Measurements from ENCODE around the gene CDH13. TPM values are rescaled to one million over a fixed set of nuclear protein-coding genes. Genes with fewer than 3 reads are reported as not detected.

Gene CDH13
- total and polyA plus RNA-seq, 9 of the 15 experiments (the other 6 are each of a cell fraction or from before 2014, with no cell fraction given), result 0.03 TPM; not detected in 8

DNA sequence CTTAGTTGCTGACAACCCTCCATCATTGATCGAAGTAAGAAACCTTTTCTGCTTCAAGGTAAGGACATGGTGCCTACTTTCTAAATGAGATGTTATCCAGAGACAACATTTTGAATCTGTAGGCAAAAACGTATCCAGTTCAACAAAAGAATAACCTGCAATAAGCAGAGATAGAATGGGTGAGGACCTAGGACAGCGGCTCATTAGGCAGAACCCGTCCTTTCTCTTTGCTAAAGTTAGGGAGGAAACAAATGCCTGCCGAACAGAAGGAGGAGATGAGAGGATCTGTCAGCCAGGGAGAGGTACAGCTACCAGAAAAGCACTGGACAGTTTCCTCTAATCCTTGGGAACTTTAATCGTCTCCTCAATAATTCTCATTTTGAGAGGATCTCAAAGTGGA, 183.3 kb downstream of the CDH13 start:
- ChIA-PET CTCF (ENCODE audit: low intra/inter-chr PET ratio) (no interaction called here), POLR2A (no interaction called here)
- no peaks in the 10 kb centered on the region for H3K9me1 ChIP-seq (ENCODE audit: control insufficient read depth, insufficient read depth, low read length)
- H3K79me2 ChIP-seq (ENCODE audit: control insufficient read depth, insufficient read depth, low read length), result no peaks in the 10 kb centered on the region
- no TSS peak for BruUV-seq (replicated peaks)
- FAIRE-seq, result no peak
- no peak for DNase-seq (ENCODE audit: extremely low read depth in 1 of 4, low spot score in 3 of 4)
- H3K27ac ChIP-seq (ENCODE audit: extremely low read depth, low read depth, low read length), result no peak overlapping the region
- WGBS (ENCODE audit: insufficient coverage, low coverage, missing lambda C conversion rate), result 2% methylated on average over 6 of the region's 6 CpGs
- H3K36me3 ChIP-seq (ENCODE audit: control insufficient read depth, insufficient read depth, low read length), result no peaks in the 10 kb centered on the region
- no peak overlapping the region for H3K9ac ChIP-seq (ENCODE audit: insufficient read depth in 1 of 2, low read depth in 2 of 2, low read length in 2 of 2)
- no peaks in the 10 kb centered on the region for H3K4me1 ChIP-seq (replicated peaks in 1 of 2; ENCODE audit: control insufficient read depth in 2 of 2, insufficient read depth in 2 of 2, low read length in 2 of 2)
- H2AFZ ChIP-seq (ENCODE audit: low read depth, low read length), result no peak overlapping the region
- H3K27me3 ChIP-seq (ENCODE audit: control insufficient read depth in 2 of 2, insufficient read depth in 2 of 2, low read length in 2 of 2), result no peaks in the 10 kb centered on the region
- H3K4me2 ChIP-seq (ENCODE audit: insufficient read depth, low read length), result no peak overlapping the region
- ATAC-seq, result no peak
- no peak overlapping the region for H3K4me3 ChIP-seq
- no peak for TF ChIP-seq ARID2 (IDR thresholded peaks at IDR 0.05)
- no peak for TF ChIP-seq HMGXB4 (CRISPR knock-in tag; IDR thresholded peaks at IDR 0.05)
- TF ChIP-seq NR4A1 (CRISPR knock-in tag; IDR thresholded peaks at IDR 0.05), result no peak
- no peak for TF ChIP-seq NR4A1 (tag; IDR thresholded peaks at IDR 0.05)
- no peak for TF ChIP-seq MEIS2 (IDR thresholded peaks at IDR 0.05; ENCODE audit: partially characterized antibody)
- intact Hi-C loops (cut with micrococcal nuclease) (no loop called here), in situ Hi-C loops (cut with MboI) (no loop called here)
- no peaks in the 10 kb centered on the region for H3K9me3 ChIP-seq (replicated peaks; ENCODE audit: control insufficient read depth, insufficient read depth, low read depth, low read length)
- H4K20me1 ChIP-seq (replicated peaks; ENCODE audit: control insufficient read depth, insufficient read depth, low read length), result no peaks in the 10 kb centered on the region

GRCh38 chr16:82814059-82814458, 187.3 kb downstream of the CDH13 start:
- BruUV-seq (replicated peaks), result no TSS peak
- 0% methylated on average over 3 of the region's 3 CpGs for WGBS (ENCODE audit: insufficient coverage, low coverage, missing lambda C conversion rate)

More at GRCh38 chr16:82814059-82814458, 187.3 kb downstream of the CDH13 start:
- TF ChIP-seq, protein P1, sequence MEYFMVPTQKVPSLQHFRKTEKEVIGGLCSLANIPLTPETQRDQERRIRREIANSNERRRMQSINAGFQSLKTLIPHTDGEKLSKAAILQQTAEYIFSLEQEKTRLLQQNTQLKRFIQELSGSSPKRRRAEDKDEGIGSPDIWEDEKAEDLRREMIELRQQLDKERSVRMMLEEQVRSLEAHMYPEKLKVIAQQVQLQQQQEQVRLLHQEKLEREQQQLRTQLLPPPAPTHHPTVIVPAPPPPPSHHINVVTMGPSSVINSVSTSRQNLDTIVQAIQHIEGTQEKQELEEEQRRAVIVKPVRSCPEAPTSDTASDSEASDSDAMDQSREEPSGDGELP (CRISPR knock-in tag; IDR thresholded peaks at IDR 0.05; ENCODE audit: borderline replicate concordance), result no peak
- TF ChIP-seq OTX1 (CRISPR knock-in tag; IDR thresholded peaks at IDR 0.05) (no peak), FOXK1 (CRISPR knock-in tag; IDR thresholded peaks at IDR 0.05; ENCODE audit: borderline replicate concordance) (no peak), GATAD2B (IDR thresholded peaks at IDR 0.05; ENCODE audit: borderline replicate concordance) (no peak), GABPB2 (CRISPR knock-in tag; conservative IDR thresholded peaks at IDR 0.05) (no peak), ZNF174 (CRISPR knock-in tag; IDR thresholded peaks at IDR 0.05) (no peak), ELF2 (CRISPR knock-in tag; IDR thresholded peaks at IDR 0.05) (no peak), NFXL1 (CRISPR knock-in tag; IDR thresholded peaks at IDR 0.05) (no peak), MCM7 (IDR thresholded peaks at IDR 0.05) (no peak), PHB2 (IDR thresholded peaks at IDR 0.05; ENCODE audit: low read depth) (no peak), BACH1 (tag; IDR thresholded peaks at IDR 0.05) (no peak)
- TF ChIP-seq, protein P2, sequence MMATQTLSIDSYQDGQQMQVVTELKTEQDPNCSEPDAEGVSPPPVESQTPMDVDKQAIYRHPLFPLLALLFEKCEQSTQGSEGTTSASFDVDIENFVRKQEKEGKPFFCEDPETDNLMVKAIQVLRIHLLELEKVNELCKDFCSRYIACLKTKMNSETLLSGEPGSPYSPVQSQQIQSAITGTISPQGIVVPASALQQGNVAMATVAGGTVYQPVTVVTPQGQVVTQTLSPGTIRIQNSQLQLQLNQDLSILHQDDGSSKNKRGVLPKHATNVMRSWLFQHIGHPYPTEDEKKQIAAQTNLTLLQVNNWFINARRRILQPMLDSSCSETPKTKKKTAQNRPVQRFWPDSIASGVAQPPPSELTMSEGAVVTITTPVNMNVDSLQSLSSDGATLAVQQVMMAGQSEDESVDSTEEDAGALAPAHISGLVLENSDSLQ (IDR thresholded peaks at IDR 0.05), result no peak
- ATAC-seq (no peak), FAIRE-seq (no peak), DNase-seq (ENCODE audit: extremely low read depth in 1 of 4, low spot score in 3 of 4) (no peak)
- no peaks in the 10 kb centered on the region for H3K79me2 ChIP-seq (ENCODE audit: control insufficient read depth, insufficient read depth, low read length)
- ChIA-PET POLR2A (no interaction called here), CTCF (ENCODE audit: low intra/inter-chr PET ratio) (no interaction called here)
- no peak overlapping the region for H2AFZ ChIP-seq (ENCODE audit: low read depth, low read length)
- H3K9me3 ChIP-seq (replicated peaks; ENCODE audit: control insufficient read depth, insufficient read depth, low read depth, low read length), result no peaks in the 10 kb centered on the region
- no peak overlapping the region for H3K9ac ChIP-seq (ENCODE audit: insufficient read depth in 1 of 2, low read depth in 2 of 2, low read length in 2 of 2)
- no peaks in the 10 kb centered on the region for H3K9me1 ChIP-seq (ENCODE audit: control insufficient read depth, insufficient read depth, low read length)
- no peaks in the 10 kb centered on the region for H3K36me3 ChIP-seq (ENCODE audit: control insufficient read depth, insufficient read depth, low read length)
- in situ Hi-C loops (cut with MboI), result no loop called here
- no peaks in the 10 kb centered on the region for H4K20me1 ChIP-seq (replicated peaks; ENCODE audit: control insufficient read depth, insufficient read depth, low read length)
- no peak overlapping the region for H3K4me2 ChIP-seq (ENCODE audit: insufficient read depth, low read length)
- H3K27me3 ChIP-seq (ENCODE audit: control insufficient read depth in 2 of 2, insufficient read depth in 2 of 2, low read length in 2 of 2), result no peaks in the 10 kb centered on the region
- H3K4me3 ChIP-seq, result no peak overlapping the region
- no peaks in the 10 kb centered on the region for H3K4me1 ChIP-seq (replicated peaks in 1 of 2; ENCODE audit: control insufficient read depth in 2 of 2, insufficient read depth in 2 of 2, low read length in 2 of 2)
- intact Hi-C loops (cut with micrococcal nuclease), result no loop called here
- no peak overlapping the region for H3K27ac ChIP-seq (ENCODE audit: extremely low read depth, low read depth, low read length)

Data from K562 (cell line).